ENCODE data around the gene CASP6.
"Not testable (repeated sequence)": the region's sequence is repeated elsewhere in the genome, so short reads cannot be mapped to it uniquely, and the experiment has no call there.

The CASP6 gene

DNA sequence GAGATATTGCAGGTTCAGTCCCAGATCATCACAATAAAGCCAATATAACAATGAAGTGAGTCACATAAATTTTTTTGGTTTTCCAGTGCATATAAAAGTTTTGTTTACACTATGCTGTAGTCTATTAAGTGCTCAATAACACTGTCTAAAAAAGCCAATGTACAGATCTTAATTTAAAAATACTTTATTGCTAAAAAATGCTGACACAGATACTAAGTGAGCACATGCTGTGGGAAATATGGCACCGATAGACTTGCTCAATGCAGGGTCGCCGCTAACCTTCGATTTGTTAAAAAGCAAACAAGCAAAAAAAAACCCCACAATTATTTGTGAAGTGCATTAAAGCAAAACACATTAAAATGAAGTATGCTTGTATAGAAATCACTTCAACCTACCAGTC lies 16.4 kb upstream of the CASP6 start:
- DNase-seq (ENCODE audit: low read depth), result no peak

DNA sequence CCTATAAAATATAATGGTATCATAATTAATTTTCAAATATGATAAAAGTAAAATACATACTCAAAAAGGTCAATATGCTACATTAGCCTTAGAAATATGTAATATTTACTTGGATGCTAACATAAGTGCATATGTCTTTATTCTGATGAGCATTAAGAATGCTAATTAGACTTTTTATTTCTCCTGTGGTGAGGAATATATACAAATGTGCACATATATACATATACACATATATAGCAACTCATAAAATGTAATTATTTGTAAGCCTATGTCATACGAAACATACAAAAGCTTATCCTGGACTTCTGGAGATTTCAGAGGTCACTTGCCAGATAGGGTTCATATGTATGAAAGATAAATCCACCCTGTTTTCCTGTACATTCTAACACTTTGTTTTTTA lies 15.5 kb upstream of the CASP6 start:
- DNase-seq (ENCODE audit: low read depth), result no peak

DNA sequence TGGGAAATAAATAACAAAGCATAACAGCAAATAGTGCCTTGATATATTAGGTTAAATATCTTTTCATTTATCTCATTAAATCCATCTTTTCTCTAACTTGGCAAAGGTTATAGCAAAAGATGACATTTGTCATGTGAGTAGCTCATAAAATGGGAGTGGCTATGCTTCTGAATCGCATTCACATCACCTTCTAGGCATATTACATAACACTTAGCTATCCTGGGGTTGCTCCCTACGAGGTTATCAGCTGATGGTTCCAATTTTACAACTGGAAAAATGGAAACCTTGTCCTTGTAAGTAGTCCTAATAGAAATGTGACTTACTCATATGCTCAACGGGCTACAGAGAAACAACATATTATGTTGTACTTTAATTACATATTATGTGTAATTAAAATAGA lies 10.3 kb upstream of the CASP6 start:
- DNase-seq (ENCODE audit: low read depth), result no peak

- no peak for DNase-seq (ENCODE audit: low read depth)
These were observed 5.7 kb upstream of the CASP6 start for GRCh38 chr4:109708990-109709389.

- no peak for DNase-seq (ENCODE audit: low read depth)
These were observed 5.2 kb upstream of the CASP6 start for GRCh38 chr4:109708435-109708834.

DNA sequence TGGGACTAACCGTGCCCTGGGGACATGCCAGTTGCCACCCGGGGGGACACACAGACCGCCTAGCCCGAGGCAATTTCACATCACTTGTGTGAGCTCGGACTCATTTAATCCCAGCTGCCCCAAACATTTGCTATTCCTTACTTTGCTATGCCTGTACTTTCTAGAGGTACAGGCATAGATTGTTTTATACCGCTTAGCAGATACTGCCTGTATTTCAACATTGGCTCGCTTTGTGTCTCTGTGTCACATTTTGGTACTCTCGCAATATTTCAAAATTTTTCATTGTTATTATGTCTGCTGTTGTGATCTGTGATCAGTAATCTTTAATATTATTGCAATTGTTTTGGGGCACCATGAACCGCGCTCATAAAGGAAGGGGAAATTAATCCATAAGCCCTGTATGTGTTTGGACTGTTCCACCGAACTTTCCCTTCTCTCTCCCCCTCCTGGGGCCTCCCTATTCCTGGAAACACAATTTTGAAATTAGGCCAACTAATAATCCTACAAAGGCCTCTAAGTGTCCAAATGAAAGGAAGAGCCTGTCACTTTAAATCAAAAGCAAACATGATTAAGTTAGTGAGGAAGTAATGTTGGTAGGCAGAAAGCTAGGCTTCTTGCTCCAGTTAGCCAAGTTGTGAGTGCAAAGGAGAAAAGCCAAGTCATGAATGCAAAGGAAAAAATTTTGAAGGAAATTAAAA lies 568 bp upstream of the CASP6 start:
- no peak for DNase-seq (ENCODE audit: low read depth)

- peak; percentile 1 for DNase-seq (ENCODE audit: low read depth)
These were observed 1.5 kb downstream of the CASP6 start for GRCh38 chr4:109701566-109702410.

DNA sequence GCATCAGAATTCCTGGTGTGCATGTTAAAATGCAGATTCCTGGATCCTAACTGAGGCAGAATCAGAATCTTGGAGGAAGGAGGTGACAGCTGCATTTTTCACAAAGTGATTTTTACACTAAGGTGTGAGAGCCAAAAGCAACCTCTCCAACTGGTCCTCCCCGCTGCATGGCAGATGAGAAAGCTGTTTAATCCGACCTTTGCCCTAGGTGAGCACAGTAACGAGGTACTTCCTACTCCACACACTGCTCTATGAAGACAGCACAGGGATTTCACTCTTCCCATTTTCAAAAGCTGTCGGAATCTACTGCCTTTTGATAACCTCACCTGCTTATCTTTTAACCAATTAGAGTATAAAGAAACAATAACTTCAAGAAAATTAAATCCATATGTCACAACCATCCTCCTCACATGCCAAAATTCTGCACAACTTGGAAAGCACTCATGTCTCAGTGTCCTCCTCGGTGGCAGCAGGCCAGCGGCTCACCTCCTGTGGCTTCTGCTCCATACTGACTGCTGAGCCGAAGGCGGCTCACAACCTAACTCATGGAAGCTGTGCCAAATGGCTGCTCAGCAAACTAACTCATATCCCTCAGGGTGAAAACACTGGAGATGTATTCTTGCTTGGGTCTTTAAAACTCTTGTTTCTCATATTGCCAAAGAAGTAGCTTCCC lies 3.6 kb downstream of the CASP6 start:
- no peak for DNase-seq (ENCODE audit: low read depth)

DNA sequence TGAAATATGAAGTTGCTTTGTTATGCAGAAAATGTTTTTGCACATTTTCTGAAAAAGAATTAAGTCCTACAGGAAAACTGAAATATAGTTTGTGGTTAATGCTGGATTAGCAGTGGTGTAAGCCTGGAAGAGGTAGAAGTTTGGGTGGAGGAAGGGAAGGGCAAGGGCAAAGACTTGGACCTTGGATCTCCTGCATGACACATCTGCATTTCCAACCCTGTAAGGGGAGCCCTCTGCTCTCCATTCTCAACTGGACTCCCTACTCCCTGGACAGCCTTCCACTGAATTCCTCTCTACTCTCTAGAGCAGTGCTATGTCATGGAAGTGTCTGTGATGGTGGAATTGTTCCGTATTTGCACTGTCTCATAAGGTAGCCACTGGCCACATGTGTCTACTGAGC lies 4.6 kb downstream of the CASP6 start:
- DNase-seq (ENCODE audit: low read depth), result no peak

DNA sequence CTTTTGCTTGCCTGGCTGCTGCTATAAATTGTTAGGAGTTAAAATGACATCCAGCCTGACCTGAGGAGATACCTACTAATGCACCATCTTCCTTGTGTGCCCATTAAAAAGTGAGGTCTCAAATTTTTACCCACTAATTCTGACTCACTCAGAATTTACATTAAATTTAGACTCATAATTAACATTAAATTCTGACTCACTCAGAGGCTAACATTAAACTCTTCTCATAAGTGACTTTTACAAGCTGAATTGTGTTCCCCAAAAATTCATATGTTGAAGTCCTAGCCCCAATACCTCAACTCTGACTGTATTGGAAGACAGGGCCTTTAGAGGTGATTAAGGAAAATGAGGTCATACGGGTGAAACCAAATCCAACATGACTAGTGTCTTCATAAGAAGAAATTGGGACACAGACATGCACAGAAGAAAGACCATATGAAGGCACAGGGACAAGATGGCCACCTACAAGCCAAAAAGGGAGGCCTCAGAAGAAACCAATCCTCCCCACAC lies 11.8 kb downstream of the CASP6 start:
- DNase-seq (ENCODE audit: low read depth), result peak; percentile 12

DNA sequence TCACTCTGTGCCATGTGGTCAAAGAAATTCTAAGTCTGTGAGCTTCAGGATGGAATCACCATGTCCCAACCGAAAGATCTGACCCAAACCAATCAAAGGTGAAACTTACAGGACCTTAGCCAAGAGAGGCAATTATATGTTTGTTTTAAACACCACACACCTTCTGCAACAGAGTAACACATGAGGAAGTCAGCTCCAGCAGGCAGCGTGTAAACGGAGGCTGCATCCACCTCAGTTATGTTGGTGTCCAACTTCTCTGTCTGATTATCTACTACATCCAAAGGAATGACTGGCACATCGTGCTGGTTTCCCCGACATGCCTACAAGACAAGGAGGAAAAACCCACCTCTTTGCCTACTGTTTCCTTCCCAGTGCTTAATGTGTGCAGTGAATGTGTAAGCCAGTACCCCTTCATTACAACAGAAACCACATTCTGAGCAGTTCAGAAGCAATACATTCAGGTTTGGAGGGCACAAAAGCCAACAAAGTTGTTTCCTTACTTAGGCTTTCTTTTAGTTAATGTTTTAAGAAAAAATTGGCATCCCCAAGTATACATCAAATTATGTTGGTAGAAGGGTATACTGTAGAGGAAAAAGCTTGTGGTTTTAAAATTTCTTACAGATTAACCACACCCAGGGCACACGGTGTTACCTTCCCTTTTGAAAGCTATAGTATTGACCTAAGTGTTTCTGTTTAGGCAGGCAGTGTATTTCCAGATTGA lies 12.4 kb downstream of the CASP6 start:
- no peak for DNase-seq (ENCODE audit: low read depth)

- DNase-seq (ENCODE audit: low read depth), result no peak
These were observed 18.5 kb downstream of the CASP6 start for GRCh38 chr4:109684727-109685126.

DNA sequence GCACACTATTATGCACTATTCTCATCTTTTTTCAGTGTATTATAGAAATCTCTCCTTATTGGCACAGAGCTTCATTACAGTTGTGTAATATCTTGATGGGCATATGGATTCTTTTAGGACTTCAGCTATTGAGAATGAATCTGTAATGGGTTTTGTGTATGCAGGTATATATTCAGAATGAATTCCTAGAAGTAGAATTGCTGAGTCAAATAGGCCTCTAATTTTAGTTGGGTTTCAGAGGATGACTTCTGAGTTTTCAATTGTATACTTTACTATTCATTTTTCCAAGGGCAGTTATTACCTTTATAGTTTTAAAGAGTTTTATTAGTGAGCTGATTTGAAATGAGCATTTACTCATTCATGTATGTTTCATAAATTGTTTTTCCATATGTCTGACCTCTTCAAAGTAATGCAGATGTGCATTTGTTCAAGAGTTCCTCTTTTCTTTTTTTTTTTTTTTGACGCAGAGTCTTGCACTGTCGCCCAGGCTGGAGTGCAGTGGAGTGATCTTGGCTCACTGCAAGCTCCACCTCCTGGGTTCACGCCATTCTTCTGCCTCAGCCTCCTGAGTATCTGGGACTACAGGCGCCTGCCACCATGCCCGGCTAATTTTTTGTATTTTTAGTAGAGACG lies 19.5 kb downstream of the CASP6 start:
- no peak for DNase-seq (ENCODE audit: low read depth)

DNA sequence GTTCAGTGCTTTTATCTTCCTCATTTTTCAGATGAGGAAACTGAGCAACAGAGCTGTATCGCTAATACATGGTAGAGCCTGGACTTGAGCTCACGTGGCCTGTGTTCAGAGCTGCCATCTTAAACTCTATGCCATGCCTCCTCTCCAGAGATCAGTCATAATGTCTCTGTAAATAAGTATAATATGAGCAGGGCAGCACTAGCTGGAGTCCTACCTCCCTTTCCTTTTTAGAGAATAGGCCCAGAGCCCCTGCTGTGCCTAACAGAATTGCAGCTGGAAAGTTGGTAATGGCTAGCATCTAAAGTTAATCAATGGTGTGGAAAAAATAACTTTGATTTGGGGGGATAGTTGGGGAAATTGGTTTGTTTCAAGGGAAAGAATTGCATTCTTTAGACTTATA lies 20.4 kb downstream of the CASP6 start:
- DNase-seq (ENCODE audit: low read depth), result no peak

DNA sequence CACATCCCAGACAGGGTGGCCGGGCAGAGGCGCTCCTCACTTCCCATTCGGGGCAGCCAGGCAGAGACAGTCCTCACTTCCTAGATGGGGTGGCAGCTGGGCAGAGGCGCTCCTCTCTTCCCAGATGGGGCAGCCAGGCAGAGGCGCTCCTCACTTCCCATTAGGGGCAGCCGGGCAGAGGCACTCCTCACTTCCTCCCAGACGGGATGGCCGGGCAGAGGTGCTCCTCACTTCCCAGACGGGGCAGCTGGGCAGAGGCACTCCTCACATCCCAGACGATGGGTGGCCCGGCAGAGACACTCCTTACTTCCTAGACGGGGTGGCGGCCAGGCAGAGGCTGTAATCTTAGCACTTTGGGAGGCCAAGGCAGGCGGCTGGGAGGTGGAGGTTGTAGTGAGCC lies 24.3 kb downstream of the CASP6 start:
- not testable (repeated sequence) for DNase-seq (ENCODE audit: low read depth)

DNA sequence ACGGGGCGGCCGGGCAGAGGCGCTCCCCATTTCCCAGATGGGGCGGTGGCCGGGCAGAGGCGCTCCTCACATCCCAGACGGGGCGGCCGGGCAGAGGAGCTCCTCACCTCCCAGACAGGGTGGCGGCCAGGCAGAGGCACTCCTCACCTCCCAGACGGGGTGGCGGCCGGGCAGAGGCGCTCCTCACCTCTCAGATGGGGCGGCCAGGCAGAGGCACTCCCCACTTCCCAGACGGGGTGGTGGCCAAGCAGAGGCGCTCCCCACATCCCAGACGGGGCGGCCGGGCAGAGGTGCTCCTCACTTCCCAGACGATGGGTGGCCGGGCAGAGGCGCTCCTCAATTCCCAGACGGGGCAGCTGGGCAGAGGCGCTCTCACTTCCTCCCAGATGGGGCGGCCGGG lies 24.8 kb downstream of the CASP6 start:
- DNase-seq (ENCODE audit: low read depth), result not testable (repeated sequence)

DNA sequence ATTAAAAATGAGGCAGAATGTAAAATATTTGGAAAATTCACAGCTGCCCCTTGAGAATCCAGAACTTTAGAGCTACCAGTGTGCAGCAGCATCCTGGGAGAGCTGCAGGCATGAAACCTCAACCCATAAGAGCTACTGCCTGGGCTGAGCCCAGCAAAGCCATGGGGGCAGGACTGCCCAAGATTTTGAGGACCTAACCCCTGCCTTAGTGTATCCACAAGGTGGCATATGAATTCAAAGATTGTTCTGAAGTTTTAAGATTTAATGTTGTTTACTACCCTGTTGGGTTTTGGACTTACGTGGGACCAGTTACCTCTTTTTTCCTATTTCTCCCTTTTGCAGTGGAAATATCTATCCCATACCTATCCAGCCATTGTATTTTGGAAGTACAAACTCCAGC lies 26.4 kb downstream of the CASP6 start:
- no peak for DNase-seq (ENCODE audit: low read depth)

DNA sequence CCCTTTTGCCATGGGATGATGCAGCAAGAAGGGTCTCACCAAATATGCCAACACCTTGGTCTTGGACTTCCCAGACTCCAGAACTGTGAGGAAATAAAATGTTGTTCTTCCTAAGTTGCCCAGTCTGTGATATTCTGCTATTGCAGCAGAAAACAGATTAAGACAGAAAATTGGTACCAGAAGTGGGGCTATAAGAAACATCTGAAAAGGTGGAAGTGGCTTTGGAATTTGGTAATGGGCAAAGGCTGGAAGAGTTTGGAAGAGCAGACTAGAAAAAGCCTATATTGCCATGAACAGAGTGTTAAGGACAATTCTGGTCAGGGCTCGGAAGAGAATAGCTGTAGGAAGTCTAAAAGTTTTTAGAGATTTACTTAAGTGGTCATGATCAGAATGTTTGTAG lies 27.4 kb downstream of the CASP6 start:
- no peak for DNase-seq (ENCODE audit: low read depth)

GRCh38 chr4:109675181-109675580 lies 28.1 kb downstream of the CASP6 start:
- DNase-seq (ENCODE audit: low read depth), result no peak

GRCh38 chr4:109673303-109673702 lies 29.9 kb downstream of the CASP6 start:
- DNase-seq (ENCODE audit: low read depth), result no peak

GRCh38 chr4:109672169-109672930 lies 30.9 kb downstream of the CASP6 start:
- no peak for DNase-seq (ENCODE audit: low read depth)

Measured in ELR (cell line).